CD8-positive, alpha-beta memory T cell (primary cell): ENCODE measurements around the gene NCSTN. TPM values are rescaled to one million over a fixed set of nuclear protein-coding genes. Genes with fewer than 3 reads are reported as not detected.

ENCODE experiments used
- CTCF ChIA-PET: fragments of 350-600 bp; sonication (Branson Sonifier 250); formaldehyde crosslinking; loops from one replicate; lab custom pipeline; 2021; ENCODE audit warnings: antibody characterized with exemption; lab: Charles Lee
- POLR2A ChIA-PET: fragments of 350-600 bp; sonication (Branson Sonifier 250); formaldehyde crosslinking; loops from one replicate; lab custom pipeline; 2021; ENCODE audit warnings: antibody characterized with exemption; lab: Charles Lee
- DNase-seq, 5 donors: peaks; one replicate each; pipeline versions ENCODE4 v3.0.0 to v3.0.0-alpha.2; 2020 to 2022; ENCODE audit warnings: mixed read lengths in 1 of 5
- H3K27ac ChIP-seq: one replicate; pipeline ENCODE4 v1.7.0; 2013; ENCODE audit warnings: low read depth, mild to moderate bottlenecking, low read length, moderate library complexity
- H3K27me3 ChIP-seq: 2 replicates; pipeline ENCODE4 v1.7.0; 2013; ENCODE audit warnings: low read length, mild to moderate bottlenecking; ENCODE audit not compliant: insufficient read depth, poor library complexity, severe bottlenecking
- H3K36me3 ChIP-seq: 2 replicates; pipeline ENCODE4 v1.7.0; 2013; ENCODE audit warnings: mild to moderate bottlenecking, low read length, moderate library complexity; ENCODE audit not compliant: insufficient read depth
- H3K4me1 ChIP-seq: 2 replicates; pipeline ENCODE4 v1.7.0; 2013; ENCODE audit warnings: mild to moderate bottlenecking, low read length, moderate library complexity; ENCODE audit not compliant: insufficient read depth
- H3K4me3 ChIP-seq: 2 replicates; pipeline ENCODE4 v1.7.0; 2013; ENCODE audit warnings: mild to moderate bottlenecking, low read length
- H3K9me3 ChIP-seq: 2 replicates; pipeline ENCODE4 v1.7.0; 2013; ENCODE audit warnings: mild to moderate bottlenecking, low read length
- H3K27ac Mint-ChIP-seq, 8 donors: one replicate each; pipeline ENCODE4 v1.8.0; 2020 to 2021; ENCODE audit warnings: mixed read lengths in 8 of 8, mild to moderate bottlenecking in 6 of 8, inconsistent platforms in 3 of 8, moderate library complexity in 3 of 8
- H3K27me3 Mint-ChIP-seq, 2 donors: one replicate each; pipeline ENCODE4 v1.8.0; 2020 to 2021; ENCODE audit warnings: mixed read lengths in 2 of 2, mild to moderate bottlenecking in 1 of 2, moderate library complexity in 1 of 2
- H3K36me3 Mint-ChIP-seq, 3 donors: one replicate each; pipeline ENCODE4 v1.8.0; 2020 to 2021; ENCODE audit warnings: mixed read lengths in 3 of 3, inconsistent platforms in 1 of 3, mild to moderate bottlenecking in 1 of 3
- H3K4me1 Mint-ChIP-seq, 3 donors: one replicate each; pipeline ENCODE4 v1.8.0; 2020 to 2021; ENCODE audit warnings: mixed read lengths in 3 of 3, inconsistent platforms in 1 of 3, mild to moderate bottlenecking in 1 of 3
- H3K4me3 Mint-ChIP-seq, 7 donors: one replicate each; pipeline ENCODE4 v1.8.0; 2020 to 2021; ENCODE audit warnings: mixed read lengths in 7 of 7, mild to moderate bottlenecking in 6 of 7, moderate library complexity in 4 of 7, inconsistent platforms in 2 of 7
- H3K9me3 Mint-ChIP-seq, 5 donors: one replicate each; pipeline ENCODE4 v1.8.0; 2020 to 2022; ENCODE audit warnings: mixed read lengths in 5 of 5, mild to moderate bottlenecking in 3 of 5, moderate library complexity in 2 of 5, inconsistent platforms in 1 of 5
- polyA plus RNA-seq: library from polyadenylated mRNA; unstranded; fragments of 300-500 nt; fragmentation: Illumina TruSeq; gene quantifications from one replicate; pipeline ENCODE4 v1.2.3, GENCODE V29; 2021
- total RNA-seq, 2 experiments: library from RNA; stranded (reverse); gene quantifications; one replicate each; pipeline ENCODE4 v1.2.3, GENCODE V29; 2021

NCSTN gene
- total and polyA plus RNA-seq, 3 experiments from 2014 or later = 58.7 to 74.4 (median 61.3) TPM

GRCh38 chr1:160315359-160315758, 27.8 kb upstream of the NCSTN start:
- H3K27me3 ChIP-seq = no peaks in the 10 kb centered on the region
- H3K36me3 ChIP-seq = peaks cover 73% of the 10 kb centered on the region
- no peaks in the 10 kb centered on the region for H3K9me3 ChIP-seq
- DNase-seq = no peak
- H3K4me3 Mint-ChIP-seq = no peak overlapping the region
- ChIA-PET POLR2A (no interaction called here), CTCF (no interaction called here)
- H3K27ac Mint-ChIP-seq = peak overlapping the region in 1 of 8 donors; percentile 28
- no peak overlapping the region for H3K27ac ChIP-seq
- peaks cover 44 to 91% (median 56%) of the 10 kb centered on the region in 3 donors for H3K36me3 Mint-ChIP-seq
- no peaks in the 10 kb centered on the region for H3K27me3 Mint-ChIP-seq
- peaks cover 0 to 14% (median 7%) of the 10 kb centered on the region in 5 donors for H3K9me3 Mint-ChIP-seq
- H3K4me1 Mint-ChIP-seq = peaks cover 13 to 34% (median 22%) of the 10 kb centered on the region in 3 donors
- H3K4me1 ChIP-seq = no peaks in the 10 kb centered on the region
- H3K4me3 ChIP-seq = no peak overlapping the region

GRCh38 chr1:160322831-160323230, 20.4 kb upstream of the NCSTN start:
- Mint-ChIP-seq H3K9me3 (no peaks in the 10 kb centered on the region), H3K27me3 (no peaks in the 10 kb centered on the region), H3K4me3 (no peak overlapping the region), H3K36me3 (peaks cover 16 to 82% (median 34%) of the 10 kb centered on the region in 3 donors), H3K27ac (peak overlapping the region in 2 of 8 donors; percentile 17 to 29), H3K4me1 (peaks cover 25 to 44% (median 42%) of the 10 kb centered on the region in 3 donors)
- H3K4me3 ChIP-seq = no peak overlapping the region
- POLR2A ChIA-PET = no interaction called here
- H3K4me1 ChIP-seq = no peaks in the 10 kb centered on the region
- CTCF ChIA-PET = interaction anchor here (3.5 kb wide), 1 partner anchor 31 kb away, joined by 8 read pairs; no protein-coding TSS in a partner anchor
- no peaks in the 10 kb centered on the region for H3K27me3 ChIP-seq
- no peak for DNase-seq
- H3K9me3 ChIP-seq = no peaks in the 10 kb centered on the region
- H3K27ac ChIP-seq = no peak overlapping the region
- peaks cover 37% of the 10 kb centered on the region for H3K36me3 ChIP-seq

DNA sequence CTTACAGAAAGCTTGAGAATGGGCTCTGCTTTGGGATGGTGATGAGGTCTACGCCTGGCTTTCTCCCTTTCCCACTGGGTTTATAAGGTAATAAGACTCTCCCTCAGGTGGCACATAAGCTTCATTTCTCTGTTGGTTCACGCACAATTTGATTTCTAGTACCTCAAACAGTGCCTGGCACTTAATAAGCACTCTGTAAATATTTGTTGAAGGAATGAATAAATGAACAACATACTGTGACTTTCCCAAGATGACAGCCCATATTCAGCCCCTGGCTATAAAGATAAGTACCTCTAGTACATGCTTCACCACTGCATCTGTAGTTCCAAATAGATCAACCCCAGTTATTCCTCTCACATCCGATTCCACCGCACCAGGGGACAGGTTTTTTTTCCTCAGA, 17.9 kb upstream of the NCSTN start:
- DNase-seq = no peak
- Mint-ChIP-seq H3K27me3 (no peaks in the 10 kb centered on the region), H3K4me3 (no peak overlapping the region), H3K9me3 (no peaks in the 10 kb centered on the region), H3K36me3 (peaks cover 9 to 84% (median 29%) of the 10 kb centered on the region in 3 donors), H3K27ac (peak overlapping the region in 5 of 8 donors; percentile 29 to 70 (median 46)), H3K4me1 (peaks cover 14 to 32% (median 26%) of the 10 kb centered on the region in 3 donors)
- ChIA-PET CTCF (interaction anchor here (3.5 kb wide), 1 partner anchor 34 kb away, joined by 8 read pairs; no protein-coding TSS in a partner anchor), POLR2A (interaction anchor here (0.7 kb wide), 1 partner anchor 14 kb away, joined by 4 read pairs; no protein-coding TSS in a partner anchor)
- Histone ChIP-seq H3K4me1 (no peaks in the 10 kb centered on the region), H3K9me3 (no peaks in the 10 kb centered on the region), H3K27ac (no peak overlapping the region), H3K36me3 (peaks cover 41% of the 10 kb centered on the region), H3K27me3 (no peaks in the 10 kb centered on the region), H3K4me3 (no peak overlapping the region)

DNA sequence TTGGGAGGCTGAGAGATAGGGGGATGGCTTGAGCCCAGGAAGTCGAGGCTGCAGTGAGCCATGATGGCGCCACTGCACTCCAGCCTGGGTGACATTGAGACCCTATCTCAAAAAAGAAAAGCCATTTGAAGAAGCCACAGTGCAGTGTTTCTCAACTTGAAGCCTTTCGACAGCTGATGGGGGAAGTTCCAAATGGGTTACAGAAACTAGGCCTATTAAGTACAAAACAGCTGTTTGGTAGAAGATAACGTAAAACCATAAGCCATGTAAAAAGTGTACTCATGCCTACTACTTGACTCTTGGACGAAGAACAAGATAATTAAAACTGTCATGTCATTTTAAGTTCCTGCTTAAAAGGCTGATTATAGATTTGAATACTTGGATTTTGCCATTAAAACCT, 16.8 kb upstream of the NCSTN start:
- Histone ChIP-seq H3K27me3 (no peaks in the 10 kb centered on the region), H3K4me3 (no peak overlapping the region), H3K4me1 (no peaks in the 10 kb centered on the region), H3K9me3 (no peaks in the 10 kb centered on the region), H3K36me3 (peaks cover 51% of the 10 kb centered on the region), H3K27ac (no peak overlapping the region)
- peaks cover 7 to 21% (median 16%) of the 10 kb centered on the region in 3 donors for H3K4me1 Mint-ChIP-seq
- peak overlapping the region in 1 of 8 donors; percentile 50 for H3K27ac Mint-ChIP-seq
- no peaks in the 10 kb centered on the region for H3K27me3 Mint-ChIP-seq
- H3K4me3 Mint-ChIP-seq = no peak overlapping the region
- H3K36me3 Mint-ChIP-seq = peaks cover 12 to 85% (median 27%) of the 10 kb centered on the region in 3 donors
- no peak for DNase-seq
- POLR2A ChIA-PET = no interaction called here
- H3K9me3 Mint-ChIP-seq = no peaks in the 10 kb centered on the region
- CTCF ChIA-PET = no interaction called here

- H3K27ac ChIP-seq = no peak overlapping the region
- H3K36me3 ChIP-seq = peaks cover 62% of the 10 kb centered on the region
- no peaks in the 10 kb centered on the region for H3K9me3 ChIP-seq
- H3K4me1 ChIP-seq = no peaks in the 10 kb centered on the region
- Mint-ChIP-seq H3K27ac (peak overlapping the region in 3 of 8 donors; percentile 6 to 50 (median 36)), H3K4me1 (peaks cover 3 to 7% (median 4%) of the 10 kb centered on the region in 3 donors), H3K27me3 (no peaks in the 10 kb centered on the region), H3K36me3 (peaks cover 11 to 84% (median 25%) of the 10 kb centered on the region in 3 donors), H3K4me3 (no peak overlapping the region), H3K9me3 (no peaks in the 10 kb centered on the region)
- ChIA-PET CTCF (interaction anchor here (0.9 to 2.3 kb wide), 3 partner anchors 8 to 37 kb away, joined by 3 to 7 read pairs (median 3); no protein-coding TSS in a partner anchor), POLR2A (no interaction called here)
- no peaks in the 10 kb centered on the region for H3K27me3 ChIP-seq
- no peak for DNase-seq
- no peak overlapping the region for H3K4me3 ChIP-seq
These were observed 15.0 kb upstream of the NCSTN start for GRCh38 chr1:160328184-160328583.

GRCh38 chr1:160330119-160330518, 13.1 kb upstream of the NCSTN start:
- DNase-seq = no peak
- CTCF ChIA-PET = interaction anchor here (1.8 to 2.3 kb wide), 2 partner anchors 9 to 39 kb away, joined by 6 to 7 read pairs; no protein-coding TSS in a partner anchor
- POLR2A ChIA-PET = no interaction called here
- no peaks in the 10 kb centered on the region for H3K9me3 ChIP-seq
- peak overlapping the region in 1 of 8 donors; percentile 51 for H3K27ac Mint-ChIP-seq
- peaks cover 0 to 7% (median 4%) of the 10 kb centered on the region in 3 donors for H3K4me1 Mint-ChIP-seq
- H3K36me3 Mint-ChIP-seq = peaks cover 5 to 89% (median 25%) of the 10 kb centered on the region in 3 donors
- no peak overlapping the region for H3K27ac ChIP-seq
- no peaks in the 10 kb centered on the region for H3K27me3 ChIP-seq
- H3K4me1 ChIP-seq = no peaks in the 10 kb centered on the region
- no peaks in the 10 kb centered on the region for H3K9me3 Mint-ChIP-seq
- H3K4me3 ChIP-seq = no peak overlapping the region
- H3K4me3 Mint-ChIP-seq = no peak overlapping the region
- peaks cover 73% of the 10 kb centered on the region for H3K36me3 ChIP-seq
- H3K27me3 Mint-ChIP-seq = no peaks in the 10 kb centered on the region

DNA sequence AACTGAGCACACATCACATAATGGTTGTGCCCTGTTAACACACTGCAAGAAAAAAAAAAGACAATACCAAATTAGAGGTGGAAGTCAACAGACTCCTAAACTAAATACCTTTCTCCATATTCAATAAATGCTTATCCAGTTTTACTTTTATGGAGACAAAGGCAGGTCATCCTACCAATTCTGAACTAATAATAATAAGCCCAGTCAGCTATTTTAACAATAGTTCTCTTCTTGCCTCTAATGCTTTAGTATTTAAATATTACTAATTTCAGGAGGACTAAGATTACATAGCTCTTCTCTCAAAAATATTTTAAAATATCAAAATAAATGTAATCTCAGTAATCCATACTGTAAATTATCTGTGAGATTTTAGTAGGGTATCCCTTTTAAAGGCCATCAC, 10.7 kb upstream of the NCSTN start:
- H3K4me1 Mint-ChIP-seq = peaks cover 5 to 14% (median 7%) of the 10 kb centered on the region in 3 donors
- H3K9me3 ChIP-seq = no peaks in the 10 kb centered on the region
- no peaks in the 10 kb centered on the region for H3K4me1 ChIP-seq
- H3K36me3 ChIP-seq = peaks cover 55% of the 10 kb centered on the region
- no peak overlapping the region for H3K27ac ChIP-seq
- DNase-seq = no peak
- no peak overlapping the region for H3K4me3 ChIP-seq
- POLR2A ChIA-PET = no interaction called here
- no peak overlapping the region for H3K4me3 Mint-ChIP-seq
- CTCF ChIA-PET = interaction anchor here (0.9 kb wide), 1 partner anchor 139 kb away, joined by 3 read pairs; no protein-coding TSS in a partner anchor
- H3K27me3 ChIP-seq = no peaks in the 10 kb centered on the region
- H3K27me3 Mint-ChIP-seq = no peaks in the 10 kb centered on the region
- H3K36me3 Mint-ChIP-seq = peaks cover 4 to 86% (median 16%) of the 10 kb centered on the region in 3 donors
- no peaks in the 10 kb centered on the region for H3K9me3 Mint-ChIP-seq
- peak overlapping the region in 1 of 8 donors; percentile 36 for H3K27ac Mint-ChIP-seq

DNA sequence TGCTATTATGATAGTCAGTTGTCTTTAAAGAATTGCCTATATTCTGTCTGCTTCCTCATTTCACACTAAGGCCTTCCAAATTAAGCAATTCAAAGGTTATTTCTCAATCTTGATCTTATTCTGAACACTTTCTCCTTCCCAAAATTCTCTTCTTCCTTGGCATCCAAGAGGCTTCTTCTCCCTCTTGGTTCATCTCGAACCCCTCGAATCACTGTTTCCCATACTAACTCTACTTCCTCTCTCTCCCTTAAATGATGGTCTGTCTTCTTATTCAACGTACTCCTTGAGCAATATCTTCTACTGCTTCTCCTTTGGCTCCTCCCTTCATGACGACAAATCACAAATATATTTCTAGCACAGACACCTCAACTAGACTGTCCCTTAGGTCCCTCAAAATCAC, 4.6 kb upstream of the NCSTN start:
- peaks cover 15% of the 10 kb centered on the region for H3K4me1 ChIP-seq
- H3K9me3 Mint-ChIP-seq = no peaks in the 10 kb centered on the region
- H3K4me3 Mint-ChIP-seq = no peak overlapping the region
- no peak overlapping the region for H3K4me3 ChIP-seq
- ChIA-PET CTCF (interaction anchor here (1.6 kb wide), 1 partner anchor 9 kb away, joined by 6 read pairs; no protein-coding TSS in a partner anchor), POLR2A (interaction anchor here (0.6 kb wide), 1 partner anchor 14 kb away, joined by 4 read pairs; no protein-coding TSS in a partner anchor)
- H3K27me3 ChIP-seq = no peaks in the 10 kb centered on the region
- H3K36me3 ChIP-seq = peaks cover 30% of the 10 kb centered on the region
- peaks cover 51 to 64% (median 52%) of the 10 kb centered on the region in 3 donors for H3K4me1 Mint-ChIP-seq
- H3K27ac ChIP-seq = no peak overlapping the region
- peaks cover 8 to 80% (median 9%) of the 10 kb centered on the region in 3 donors for H3K36me3 Mint-ChIP-seq
- H3K9me3 ChIP-seq = no peaks in the 10 kb centered on the region
- peak overlapping the region in 5 of 8 donors; percentile 2 to 61 (median 13) for H3K27ac Mint-ChIP-seq
- H3K27me3 Mint-ChIP-seq = peaks cover 0 to 4% of the 10 kb centered on the region in 2 donors
- no peak for DNase-seq
